IPS-18c (cell line): ENCODE results near the gene RNF220.

ENCODE experiments used
- H3K4me3 ChIP-seq: 2 replicates; pipeline ENCODE4 v1.7.0; 2013; ENCODE audit warnings: low read depth, mild to moderate bottlenecking, low read length, moderate library complexity; ENCODE audit not compliant: insufficient read depth
- H3K9me3 ChIP-seq: one replicate; pipeline ENCODE4 v1.6.1; 2013; ENCODE audit warnings: mild to moderate bottlenecking, low read length, moderate library complexity; ENCODE audit not compliant: control insufficient read depth, insufficient read depth

RNF220 gene

GRCh38 chr1:44401256-44402228, 3.5 kb upstream of the RNF220 start:
- H3K4me3 ChIP-seq, result no peak overlapping the region
- H3K9me3 ChIP-seq, result no peaks in the 10 kb centered on the region

GRCh38 chr1:44405798-44406736, 1.0 kb downstream of the RNF220 start:
- H3K4me3 ChIP-seq, result peak overlapping the region; percentile 73
- H3K9me3 ChIP-seq, result no peaks in the 10 kb centered on the region

GRCh38 chr1:44406737-44407429, 1.8 kb downstream of the RNF220 start:
- peak overlapping the region; percentile 73 for H3K4me3 ChIP-seq
- H3K9me3 ChIP-seq, result no peaks in the 10 kb centered on the region

- Histone ChIP-seq H3K9me3 (no peaks in the 10 kb centered on the region), H3K4me3 (peak overlapping the region; percentile 73)
These were observed 2.6 kb downstream of the RNF220 start for GRCh38 chr1:44407430-44408211.

GRCh38 chr1:44408212-44408582, 3.1 kb downstream of the RNF220 start:
- peak overlapping the region; percentile 73; the same call in 1 of the 2 replicates for H3K4me3 ChIP-seq
- H3K9me3 ChIP-seq, result no peaks in the 10 kb centered on the region

- Histone ChIP-seq H3K4me3 (peak overlapping the region; percentile 73; the same call in 1 of the 2 replicates), H3K9me3 (no peaks in the 10 kb centered on the region)
These were observed 3.9 kb downstream of the RNF220 start for GRCh38 chr1:44408632-44409602.

GRCh38 chr1:44409757-44410156, 4.7 kb downstream of the RNF220 start:
- no peak overlapping the region for H3K4me3 ChIP-seq
- no peaks in the 10 kb centered on the region for H3K9me3 ChIP-seq

GRCh38 chr1:44411861-44412260, 6.8 kb downstream of the RNF220 start:
- H3K4me3 ChIP-seq, result no peak overlapping the region
- H3K9me3 ChIP-seq, result no peaks in the 10 kb centered on the region

- no peak overlapping the region for H3K4me3 ChIP-seq
- no peaks in the 10 kb centered on the region for H3K9me3 ChIP-seq
These were observed 7.5 kb downstream of the RNF220 start for GRCh38 chr1:44412601-44413000.

GRCh38 chr1:44413740-44414139, 8.7 kb downstream of the RNF220 start:
- no peak overlapping the region for H3K4me3 ChIP-seq
- no peaks in the 10 kb centered on the region for H3K9me3 ChIP-seq

GRCh38 chr1:44415013-44415412, 10.0 kb downstream of the RNF220 start:
- Histone ChIP-seq H3K4me3 (no peak overlapping the region), H3K9me3 (no peaks in the 10 kb centered on the region)

GRCh38 chr1:44416408-44416807, 11.4 kb downstream of the RNF220 start:
- Histone ChIP-seq H3K9me3 (no peaks in the 10 kb centered on the region), H3K4me3 (no peak overlapping the region)

GRCh38 chr1:44417351-44418021, 12.4 kb downstream of the RNF220 start:
- peak overlapping the region; percentile 53 for H3K4me3 ChIP-seq
- no peaks in the 10 kb centered on the region for H3K9me3 ChIP-seq

- Histone ChIP-seq H3K9me3 (no peaks in the 10 kb centered on the region), H3K4me3 (peak overlapping the region; percentile 53)
These were observed 13.1 kb downstream of the RNF220 start for GRCh38 chr1:44418022-44418673.

- no peak overlapping the region for H3K4me3 ChIP-seq
- H3K9me3 ChIP-seq, result no peaks in the 10 kb centered on the region
These were observed 14.8 kb downstream of the RNF220 start for GRCh38 chr1:44419901-44420300.
